ENCODE data around the gene RAB11FIP4. TPM values are rescaled to one million over a fixed set of nuclear protein-coding genes. Genes with fewer than 3 reads are reported as not detected.

The RAB11FIP4 gene
- total and polyA plus RNA-seq, 2 of the 8 experiments (the other 6 are each of a cell fraction or from before 2014, with no cell fraction given), result 21.7 to 53.2 TPM

GRCh38 chr17:31467502-31468256, 76.2 kb downstream of the RAB11FIP4 start (continued):
- TF ChIP-seq PHF8 (conservative IDR thresholded peaks at IDR 0.05; ENCODE audit: low read depth, low read length) (no peak), BRCA1 (IDR thresholded peaks at IDR 0.05; ENCODE audit: low read depth, low read length) (no peak), MAFK (IDR thresholded peaks at IDR 0.05; ENCODE audit: low read depth, low read length) (no peak), ATF3 (IDR thresholded peaks at IDR 0.05; ENCODE audit: insufficient read depth, low read depth, low read length) (no peak), CHD2 (IDR thresholded peaks at IDR 0.05; ENCODE audit: low read length) (no peak), CTBP2 (IDR thresholded peaks at IDR 0.05; ENCODE audit: borderline replicate concordance, insufficient read depth, insufficient read length, low read length) (no peak), SAP30 (IDR thresholded peaks at IDR 0.05; ENCODE audit: insufficient read depth, insufficient replicate concordance, low read length) (no peak), USF2 (IDR thresholded peaks at IDR 0.05; ENCODE audit: low read length) (0 out of 2 replicates have a peak, but pooled peaks have one; percentile 22), SIN3A (conservative IDR thresholded peaks at IDR 0.05 in 1 of 2, IDR thresholded peaks at IDR 0.05 in 1 of 2; ENCODE audit: low read depth in 1 of 2, low read length in 2 of 2) (no peak), BCL11A (IDR thresholded peaks at IDR 0.05; ENCODE audit: low read depth in 2 of 2, low read length in 2 of 2) (no peak), NRF1 (IDR thresholded peaks at IDR 0.05; ENCODE audit: low read depth, low read length) (no peak), NANOG (IDR thresholded peaks at IDR 0.05; ENCODE audit: insufficient read depth, low read depth, low read length, poor library complexity, severe bottlenecking) (no peak)
